Breast epithelium (tissue), 3 donors: ENCODE data around the gene ZNF423.

Experiments used
- POLR2A ChIP-seq: fragments of 450-650 bp; IDR thresholded peaks from one replicate; pipeline ENCODE4 v1.6.1; 2016; ENCODE audit warnings: antibody characterized with exemption, mild to moderate bottlenecking, moderate library complexity
- POLR2AphosphoS5 ChIP-seq, 3 donors: sonication (generic); formaldehyde crosslinking; IDR thresholded peaks; one replicate each; pipeline ENCODE4 v1.6.1; 2017; ENCODE audit warnings: antibody characterized with exemption in 3 of 3
- TF ChIP-seq, protein P1 (sequence below), 3 donors: fragments of 450-650 bp; IDR thresholded peaks; one replicate each; pipeline ENCODE4 v1.5.1; 2016 to 2017; ENCODE audit warnings: antibody characterized with exemption in 3 of 3, mild to moderate bottlenecking in 3 of 3, moderate library complexity in 3 of 3

DNA sequence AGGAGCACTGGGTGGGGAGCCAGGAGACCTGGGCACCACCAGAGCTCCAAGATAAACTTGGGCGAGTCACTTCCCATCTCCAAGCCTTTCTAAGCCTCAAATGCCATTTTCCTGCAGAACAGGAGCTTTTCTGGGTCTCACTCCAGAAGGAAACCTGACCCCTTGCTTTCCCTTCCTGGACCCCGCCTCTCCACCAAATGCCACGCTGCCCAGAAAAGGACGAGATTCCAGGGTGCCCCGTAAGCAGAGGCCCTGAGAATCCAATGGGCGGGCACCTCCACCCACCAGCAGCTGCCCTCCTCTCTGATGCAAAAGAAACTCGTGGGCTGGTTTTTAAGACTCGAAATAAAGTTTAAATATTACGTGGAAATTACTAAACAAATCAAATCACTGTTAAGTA is 31.3 kb downstream of the ZNF423 start:
- TF ChIP-seq POLR2A (no peak), POLR2AphosphoS5 (IDR thresholded peaks at IDR 0.05) (no peak)
- TF ChIP-seq, protein P1, sequence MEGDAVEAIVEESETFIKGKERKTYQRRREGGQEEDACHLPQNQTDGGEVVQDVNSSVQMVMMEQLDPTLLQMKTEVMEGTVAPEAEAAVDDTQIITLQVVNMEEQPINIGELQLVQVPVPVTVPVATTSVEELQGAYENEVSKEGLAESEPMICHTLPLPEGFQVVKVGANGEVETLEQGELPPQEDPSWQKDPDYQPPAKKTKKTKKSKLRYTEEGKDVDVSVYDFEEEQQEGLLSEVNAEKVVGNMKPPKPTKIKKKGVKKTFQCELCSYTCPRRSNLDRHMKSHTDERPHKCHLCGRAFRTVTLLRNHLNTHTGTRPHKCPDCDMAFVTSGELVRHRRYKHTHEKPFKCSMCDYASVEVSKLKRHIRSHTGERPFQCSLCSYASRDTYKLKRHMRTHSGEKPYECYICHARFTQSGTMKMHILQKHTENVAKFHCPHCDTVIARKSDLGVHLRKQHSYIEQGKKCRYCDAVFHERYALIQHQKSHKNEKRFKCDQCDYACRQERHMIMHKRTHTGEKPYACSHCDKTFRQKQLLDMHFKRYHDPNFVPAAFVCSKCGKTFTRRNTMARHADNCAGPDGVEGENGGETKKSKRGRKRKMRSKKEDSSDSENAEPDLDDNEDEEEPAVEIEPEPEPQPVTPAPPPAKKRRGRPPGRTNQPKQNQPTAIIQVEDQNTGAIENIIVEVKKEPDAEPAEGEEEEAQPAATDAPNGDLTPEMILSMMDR (IDR thresholded peaks at IDR 0.05) = no peak
